Activated B cell treated with CpG ODN at 0.5 μM for 24 hours (primary cell): ENCODE results near the gene RANBP17. TPM values are rescaled to one million over a fixed set of nuclear protein-coding genes. Genes with fewer than 3 reads are reported as not detected.
"Not testable (repeated sequence)": the region's sequence is repeated elsewhere in the genome, so short reads cannot be mapped to it uniquely, and the experiment has no call there.

Source experiments
- ATAC-seq: fragments of 200-7000 bp; cut with Tn5 transposase; one replicate; pipeline ENCODE4 v1.10.0; 2021; ENCODE audit warnings: low read depth, mild to moderate bottlenecking, moderate library complexity
- CTCF ChIA-PET: fragments of 350-600 bp; sonication (Branson Sonifier 250); formaldehyde crosslinking; loops from one replicate; lab custom pipeline; 2021; ENCODE audit warnings: antibody characterized with exemption; lab: Charles Lee
- POLR2A ChIA-PET: fragments of 350-600 bp; sonication (Branson Sonifier 250); formaldehyde crosslinking; loops from one replicate; lab custom pipeline; 2021; ENCODE audit warnings: antibody characterized with exemption; lab: Charles Lee
- DNase-seq: peaks from one replicate; pipeline ENCODE4 v3.0.0; 2022
- H3K27ac Mint-ChIP-seq: one replicate; pipeline ENCODE4 v1.8.0; 2020; ENCODE audit warnings: mixed read lengths
- H3K27me3 Mint-ChIP-seq: one replicate; pipeline ENCODE4 v1.8.0; 2021; ENCODE audit warnings: mixed read lengths
- H3K36me3 Mint-ChIP-seq: one replicate; pipeline ENCODE4 v1.8.0; 2021; ENCODE audit warnings: low read depth, mixed read lengths
- H3K4me1 Mint-ChIP-seq: one replicate; pipeline ENCODE4 v1.8.0; 2021; ENCODE audit warnings: mixed read lengths
- H3K4me3 Mint-ChIP-seq: one replicate; pipeline ENCODE4 v1.8.0; 2020; ENCODE audit warnings: mild to moderate bottlenecking, mixed read lengths
- H3K9me3 Mint-ChIP-seq: one replicate; pipeline ENCODE4 v1.8.0; 2020; ENCODE audit warnings: mixed read lengths
- intact Hi-C: fragments of 100-400 bp; cut with micrococcal nuclease; formaldehyde crosslinking; loops from one replicate; pipeline ENCODE4 v1.15.1; 2024
- total RNA-seq: library from RNA; stranded (reverse); gene quantifications from 2 replicates; pipeline ENCODE4 v1.2.3, GENCODE V29; 2022
- TF ChIP-seq, protein P1 (sequence below): fragments of 200-600 bp; IDR thresholded peaks from one replicate; pipeline ENCODE4 v1.8.0; 2022; ENCODE audit warnings: antibody characterized with exemption, mild to moderate bottlenecking

RANBP17 gene
- total RNA-seq, 1 donor from 2014 or later: not detected

DNA sequence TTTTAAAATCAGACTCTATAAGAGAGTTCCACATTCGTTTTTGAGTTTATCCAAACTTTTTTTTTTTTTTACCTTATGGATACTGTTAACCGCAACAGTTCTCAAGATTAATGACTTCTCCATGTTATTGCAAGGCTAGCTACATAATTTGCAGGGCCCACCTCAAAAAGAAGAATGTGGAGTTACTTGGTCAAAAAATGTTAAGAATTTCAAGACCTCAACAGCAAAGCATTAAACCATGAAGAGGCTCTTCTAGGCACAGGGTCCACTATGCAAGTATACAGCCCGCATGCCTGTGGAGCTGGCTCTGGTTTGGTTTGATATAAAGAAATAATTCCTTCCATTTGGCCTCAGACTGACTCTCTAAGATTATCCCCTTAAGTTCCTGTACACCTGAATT, 313.9 kb downstream of the RANBP17 start:
- H3K9me3 Mint-ChIP-seq: peaks cover 3% of the 10 kb centered on the region
- H3K36me3 Mint-ChIP-seq: no peaks in the 10 kb centered on the region
- ATAC-seq (no peak), DNase-seq (no peak)
- ChIA-PET POLR2A (no interaction called here), CTCF (no interaction called here)
- no peak overlapping the region for H3K4me3 Mint-ChIP-seq
- H3K27me3 Mint-ChIP-seq: no peaks in the 10 kb centered on the region
- TF ChIP-seq, protein P1, sequence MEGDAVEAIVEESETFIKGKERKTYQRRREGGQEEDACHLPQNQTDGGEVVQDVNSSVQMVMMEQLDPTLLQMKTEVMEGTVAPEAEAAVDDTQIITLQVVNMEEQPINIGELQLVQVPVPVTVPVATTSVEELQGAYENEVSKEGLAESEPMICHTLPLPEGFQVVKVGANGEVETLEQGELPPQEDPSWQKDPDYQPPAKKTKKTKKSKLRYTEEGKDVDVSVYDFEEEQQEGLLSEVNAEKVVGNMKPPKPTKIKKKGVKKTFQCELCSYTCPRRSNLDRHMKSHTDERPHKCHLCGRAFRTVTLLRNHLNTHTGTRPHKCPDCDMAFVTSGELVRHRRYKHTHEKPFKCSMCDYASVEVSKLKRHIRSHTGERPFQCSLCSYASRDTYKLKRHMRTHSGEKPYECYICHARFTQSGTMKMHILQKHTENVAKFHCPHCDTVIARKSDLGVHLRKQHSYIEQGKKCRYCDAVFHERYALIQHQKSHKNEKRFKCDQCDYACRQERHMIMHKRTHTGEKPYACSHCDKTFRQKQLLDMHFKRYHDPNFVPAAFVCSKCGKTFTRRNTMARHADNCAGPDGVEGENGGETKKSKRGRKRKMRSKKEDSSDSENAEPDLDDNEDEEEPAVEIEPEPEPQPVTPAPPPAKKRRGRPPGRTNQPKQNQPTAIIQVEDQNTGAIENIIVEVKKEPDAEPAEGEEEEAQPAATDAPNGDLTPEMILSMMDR: no peak
- intact Hi-C loops: no loop called here
- no peak overlapping the region for H3K27ac Mint-ChIP-seq
- H3K4me1 Mint-ChIP-seq: no peaks in the 10 kb centered on the region

DNA sequence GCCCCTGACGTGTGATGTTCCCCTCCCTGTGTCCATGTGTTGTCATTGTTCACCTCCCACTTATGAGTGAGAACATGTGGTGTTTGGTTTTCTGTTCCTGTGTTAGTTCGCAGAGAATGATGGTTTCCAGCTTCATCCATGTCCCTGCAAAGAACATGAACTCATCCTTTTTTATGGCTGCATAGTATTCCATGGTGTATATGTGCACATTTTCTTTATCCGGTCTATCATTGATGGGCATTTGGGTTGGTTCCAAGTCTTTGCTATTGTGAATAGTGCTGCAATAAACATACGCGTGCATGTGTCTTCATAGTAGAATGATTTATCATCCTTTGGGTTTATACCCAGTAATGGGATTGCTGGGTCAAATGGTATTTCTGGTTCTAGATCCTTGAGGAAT, 316.4 kb downstream of the RANBP17 start:
- H3K27ac Mint-ChIP-seq, H3K4me3 Mint-ChIP-seq, ATAC-seq, H3K36me3 Mint-ChIP-seq, H3K9me3 Mint-ChIP-seq, intact Hi-C loops, DNase-seq, H3K27me3 Mint-ChIP-seq, CTCF ChIA-PET, H3K4me1 Mint-ChIP-seq, POLR2A ChIA-PET: not testable (repeated sequence)

- Mint-ChIP-seq H3K27me3 (no peaks in the 10 kb centered on the region), H3K36me3 (no peaks in the 10 kb centered on the region), H3K4me3 (no peak overlapping the region), H3K4me1 (no peaks in the 10 kb centered on the region), H3K9me3 (no peaks in the 10 kb centered on the region), H3K27ac (no peak overlapping the region)
- DNase-seq (no peak), ATAC-seq (no peak)
- POLR2A ChIA-PET: no interaction called here
- intact Hi-C loops: no loop called here
- TF ChIP-seq, protein P1: no peak
- CTCF ChIA-PET: no interaction called here
Observed at GRCh38 chr5:171188016-171188415, 326.2 kb downstream of the RANBP17 start.

DNA sequence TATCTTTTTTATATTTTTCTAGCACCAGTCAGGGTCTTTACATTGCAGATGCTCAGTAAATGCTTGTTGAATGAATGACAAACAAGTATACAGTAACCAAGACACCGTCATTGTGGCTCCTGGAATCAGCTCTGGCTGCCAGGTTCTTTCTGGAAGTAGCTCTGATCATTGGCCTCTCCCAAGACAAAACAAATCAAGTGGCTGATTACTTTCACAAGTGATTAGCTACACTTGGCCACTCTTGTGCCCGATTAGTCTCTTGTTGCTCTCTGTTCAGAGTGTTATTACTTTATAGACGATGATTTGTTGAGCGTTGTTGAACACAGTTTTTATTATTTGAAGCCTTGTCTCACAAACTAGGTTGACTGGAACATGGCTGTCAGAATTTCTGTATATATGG, 327.6 kb downstream of the RANBP17 start:
- Mint-ChIP-seq H3K27me3 (no peaks in the 10 kb centered on the region), H3K9me3 (no peaks in the 10 kb centered on the region), H3K36me3 (no peaks in the 10 kb centered on the region), H3K4me1 (no peaks in the 10 kb centered on the region), H3K27ac (no peak overlapping the region), H3K4me3 (no peak overlapping the region)
- CTCF ChIA-PET: no interaction called here
- DNase-seq: no peak
- ATAC-seq: no peak
- intact Hi-C loops: no loop called here
- TF ChIP-seq, protein P1: no peak
- POLR2A ChIA-PET: no interaction called here

DNA sequence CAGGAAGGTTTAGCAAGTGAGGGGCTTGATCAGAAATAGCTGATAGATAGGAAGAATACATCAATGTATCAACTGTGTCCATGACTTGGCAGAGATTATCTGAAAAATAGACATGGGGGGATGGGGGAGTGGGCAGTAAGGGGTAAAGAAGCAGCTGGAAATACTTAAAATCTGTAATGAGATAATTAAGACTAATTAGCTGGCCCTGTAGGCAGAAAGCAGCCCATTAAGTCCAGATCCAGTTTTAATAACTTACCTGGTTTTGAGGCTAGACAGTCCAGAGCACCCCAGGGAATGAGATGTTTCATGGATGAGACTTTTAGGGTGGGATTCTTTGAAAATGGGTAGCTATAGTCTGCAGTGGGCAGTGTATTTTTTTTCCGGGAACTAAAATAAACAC, 330.3 kb downstream of the RANBP17 start:
- CTCF ChIA-PET: no interaction called here
- no peak overlapping the region for H3K4me3 Mint-ChIP-seq
- ATAC-seq (no peak), DNase-seq (no peak)
- POLR2A ChIA-PET: no interaction called here
- intact Hi-C loops: no loop called here
- H3K9me3 Mint-ChIP-seq: no peaks in the 10 kb centered on the region
- H3K36me3 Mint-ChIP-seq: no peaks in the 10 kb centered on the region
- no peak overlapping the region for H3K27ac Mint-ChIP-seq
- TF ChIP-seq, protein P1: no peak
- no peaks in the 10 kb centered on the region for H3K27me3 Mint-ChIP-seq
- H3K4me1 Mint-ChIP-seq: no peaks in the 10 kb centered on the region

DNA sequence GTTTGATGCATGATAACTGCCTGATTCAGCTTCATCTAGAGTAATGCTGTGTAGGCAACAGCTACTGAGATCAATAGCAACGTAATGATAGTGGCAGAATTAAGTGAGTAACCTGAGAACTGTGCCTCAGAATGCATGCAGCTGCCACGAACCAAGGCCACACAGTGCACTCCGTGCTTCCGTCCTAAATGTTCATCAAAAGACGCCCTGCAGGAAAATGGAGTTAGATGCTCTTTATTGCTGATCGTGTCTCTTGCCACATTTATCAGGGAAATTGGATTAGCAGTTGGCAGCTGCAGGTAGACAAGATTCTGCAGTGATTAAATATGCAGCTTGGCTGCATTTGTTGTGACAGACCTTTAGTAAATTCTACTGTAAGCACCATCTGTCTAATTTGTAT, 339.5 kb downstream of the RANBP17 start:
- TF ChIP-seq, protein P1: no peak
- ATAC-seq (no peak), DNase-seq (no peak)
- ChIA-PET CTCF (no interaction called here), POLR2A (no interaction called here)
- Mint-ChIP-seq H3K27me3 (peaks cover 9% of the 10 kb centered on the region), H3K4me3 (no peak overlapping the region), H3K36me3 (no peaks in the 10 kb centered on the region), H3K27ac (no peak overlapping the region), H3K4me1 (no peaks in the 10 kb centered on the region), H3K9me3 (no peaks in the 10 kb centered on the region)
- intact Hi-C loops: loop anchor here (10.0 kb wide), 1 partner anchor 833 kb away; no protein-coding TSS in a partner anchor
